Liver (tissue), 10 donors: ENCODE data around the gene FSCN2. TPM values are rescaled to one million over a fixed set of nuclear protein-coding genes. Genes with fewer than 3 reads are reported as not detected.
"Not testable (repeated sequence)": the region's sequence is repeated elsewhere in the genome, so short reads cannot be mapped to it uniquely, and the experiment has no call there.

ENCODE experiments used
- DNase-seq: peaks from one replicate; pipeline ENCODE4 v3.0.0-alpha.2; 2017; ENCODE audit warnings: low spot score
- H3K27ac ChIP-seq, 2 donors: one replicate each; pipeline ENCODE4 v1.7.0; 2013; ENCODE audit warnings: inconsistent platforms in 2 of 2, low read length in 2 of 2, control low read depth in 1 of 2, low read depth in 1 of 2, mild to moderate bottlenecking in 1 of 2
- H3K27me3 ChIP-seq, 4 donors: one replicate each; pipeline versions ENCODE4 v1.6.1 to v1.7.0; 2013; ENCODE audit warnings: low read length in 3 of 4, inconsistent platforms in 1 of 4, mild to moderate bottlenecking in 1 of 4, moderate library complexity in 1 of 4; ENCODE audit not compliant: control insufficient read depth in 4 of 4, insufficient read depth in 4 of 4
- H3K36me3 ChIP-seq, 4 donors: one replicate each; pipeline versions ENCODE4 v1.6.1 to v1.7.0; 2013; ENCODE audit warnings: low read length in 3 of 4, mild to moderate bottlenecking in 3 of 4, low read depth in 1 of 4, moderate library complexity in 1 of 4; ENCODE audit not compliant: control insufficient read depth in 4 of 4, insufficient read depth in 3 of 4
- H3K4me1 ChIP-seq, 4 donors: one replicate each; pipeline versions ENCODE4 v1.6.1 to v1.7.0; 2013; ENCODE audit warnings: low read length in 3 of 4, mild to moderate bottlenecking in 3 of 4, moderate library complexity in 1 of 4; ENCODE audit not compliant: control insufficient read depth in 4 of 4, insufficient read depth in 4 of 4
- H3K4me3 ChIP-seq, 3 donors: one replicate each; pipeline versions ENCODE4 v1.6.1 to v1.7.0; 2013; ENCODE audit warnings: low read length in 3 of 3, control low read depth in 1 of 3, low read depth in 1 of 3, mild to moderate bottlenecking in 1 of 3
- H3K9ac ChIP-seq, 2 donors: one replicate each; pipeline ENCODE4 v1.7.0; 2013; ENCODE audit warnings: low read length in 2 of 2, mild to moderate bottlenecking in 2 of 2, moderate library complexity in 2 of 2, control low read depth in 1 of 2, low read depth in 1 of 2
- H3K9me3 ChIP-seq, 4 donors: one replicate each; pipeline versions ENCODE4 v1.6.1 to v1.7.0; 2013; ENCODE audit warnings: low read length in 3 of 4; ENCODE audit not compliant: control insufficient read depth in 4 of 4
- FOXA1 ChIP-seq: IDR thresholded peaks from 2 replicates; pipeline ENCODE4 v1.6.1; 2016; ENCODE audit warnings: antibody characterized with exemption
- FOXA2 ChIP-seq: IDR thresholded peaks from 2 replicates; pipeline ENCODE4 v1.6.1; 2016; ENCODE audit warnings: antibody characterized with exemption
- GABPA ChIP-seq, 2 donors: IDR thresholded peaks in 1 of 2; conservative IDR thresholded peaks in 1 of 2; 2 replicates each; pipeline ENCODE4 v1.6.1; 2016; ENCODE audit warnings: antibody characterized with exemption in 2 of 2, mild to moderate bottlenecking in 1 of 2, moderate library complexity in 1 of 2
- HNF4A ChIP-seq, 2 donors: conservative IDR thresholded peaks; 2 replicates each; pipeline ENCODE4 v1.6.1; 2016; ENCODE audit warnings: antibody characterized with exemption in 2 of 2, mild to moderate bottlenecking in 2 of 2
- HNF4G ChIP-seq: IDR thresholded peaks from 2 replicates; pipeline ENCODE4 v1.6.1; 2016; ENCODE audit warnings: antibody characterized with exemption
- JUND ChIP-seq, 2 donors: IDR thresholded peaks; 2 replicates each; pipeline ENCODE4 v1.6.1; 2016; ENCODE audit warnings: antibody characterized with exemption in 2 of 2
- NR2F2 ChIP-seq: IDR thresholded peaks from 2 replicates; pipeline ENCODE4 v1.6.1; 2016; ENCODE audit warnings: antibody characterized with exemption
- RXRA ChIP-seq, 2 donors: IDR thresholded peaks; 2 replicates each; pipeline ENCODE4 v1.6.1; 2017 to 2018; ENCODE audit warnings: antibody characterized with exemption in 2 of 2, mild to moderate bottlenecking in 1 of 2
- SP1 ChIP-seq: IDR thresholded peaks from 2 replicates; pipeline ENCODE4 v1.6.1; 2018; ENCODE audit warnings: antibody characterized with exemption, mild to moderate bottlenecking
- YY1 ChIP-seq: IDR thresholded peaks from 2 replicates; pipeline ENCODE4 v1.6.1; 2016; ENCODE audit warnings: antibody characterized with exemption, mild to moderate bottlenecking
- WGBS: extraction: QIAGEN DNeasy Blood & Tissue Kit; methylation state at CpG from one replicate; pipeline ENCODE4 v1.1.7; 2013; 5-methylcytosine and 5-hydroxymethylcytosine counted together
- polyA plus RNA-seq, 2 donors: library from polyadenylated mRNA; stranded (reverse) in 1 of 2; unstranded in 1 of 2; fragments of 200-250 nt in 1 of 2; fragments of >200 nt in 1 of 2; fragmentation: Nextera tagmentation in 1 of 2; extraction: Ambion mirVana in 1 of 2; gene quantifications; one replicate each; pipeline versions ENCODE4 v1.2.1 to v1.2.3, GENCODE V29; 2013 to 2015
- small RNA-seq: library from RNA; depleted of rRNA; stranded (forward); fragments of <200 nt; gene quantifications from one replicate; pipeline ENCODE3, GENCODE V24; 2014
- total RNA-seq, 2 donors: library from RNA; depleted of rRNA; stranded (reverse); fragments of >200 nt; gene quantifications; one replicate each; pipeline ENCODE4 v1.2.3, GENCODE V29; 2014
- TF ChIP-seq, protein P1 (sequence below): IDR thresholded peaks from 2 replicates; pipeline ENCODE4 v1.6.1; 2016; ENCODE audit warnings: antibody characterized with exemption
- donor health status: healthy.
- donor health status: healthy.
- donor health status: healthy.
- donor health status: healthy.
- donor health status: healthy.

Gene FSCN2
- total and polyA plus RNA-seq, 4 donors, result 0.09 to 0.42 TPM; not detected in 2

DNA sequence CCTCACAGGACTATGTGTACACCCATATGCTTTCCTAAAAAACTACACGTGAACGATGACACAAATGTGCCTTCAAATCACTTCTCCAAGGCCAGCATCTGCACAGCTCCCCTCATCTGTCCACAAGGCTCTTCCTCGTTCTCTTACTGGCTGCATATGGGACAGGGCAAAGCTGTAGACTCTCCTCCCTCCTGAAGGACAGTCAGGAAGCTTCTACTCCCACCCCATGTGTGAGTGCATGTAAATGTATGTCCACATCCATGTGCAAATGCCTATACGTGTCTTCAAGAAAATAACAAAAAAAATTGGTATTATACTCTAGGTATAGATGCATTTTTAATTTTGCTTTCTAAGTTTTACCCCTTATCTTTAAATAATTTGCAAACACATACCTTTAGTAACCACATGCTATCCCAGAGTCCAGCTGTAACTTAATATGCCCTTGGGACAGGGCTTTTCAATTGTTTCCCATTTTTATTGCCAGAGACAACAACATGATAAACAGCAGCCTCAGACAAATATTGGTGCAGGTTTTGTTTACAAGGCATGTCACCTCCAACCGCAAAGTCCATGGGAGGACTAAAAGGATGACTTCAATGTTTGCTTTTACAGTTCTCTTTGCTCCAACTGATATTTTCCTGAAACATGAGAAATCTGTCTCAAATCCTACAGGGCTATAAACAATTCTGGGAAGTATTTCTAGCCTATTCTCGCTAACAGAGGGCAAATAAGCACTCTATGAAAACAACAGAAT, 55.6 kb downstream of the FSCN2 start:
- H3K9me3 ChIP-seq, result no peaks in the 10 kb centered on the region
- H3K4me1 ChIP-seq, result peaks cover 0 to 15% (median 9%) of the 10 kb centered on the region in 4 donors
- H3K27ac ChIP-seq, result peak overlapping the region; percentile 61
- H3K4me3 ChIP-seq, result no peak overlapping the region
- TF ChIP-seq HNF4A (conservative IDR thresholded peaks at IDR 0.05), result peak; percentile 48 to 67
- peak; percentile 10 for TF ChIP-seq FOXA1
- TF ChIP-seq GABPA (IDR thresholded peaks at IDR 0.05 in 1 of 2, conservative IDR thresholded peaks at IDR 0.05 in 1 of 2), result no peak
- TF ChIP-seq HNF4G, result no peak
- peak in 1 of 2 donors; percentile 46 for TF ChIP-seq JUND (IDR thresholded peaks at IDR 0.05)
- TF ChIP-seq FOXA2, result peak; percentile 43
- TF ChIP-seq SP1, result peak; percentile 31
- TF ChIP-seq RXRA (IDR thresholded peaks at IDR 0.05), result peak in 1 of 2 donors; percentile 45
- peaks cover 10 to 55% (median 28%) of the 10 kb centered on the region in 4 donors for H3K36me3 ChIP-seq
- H3K27me3 ChIP-seq, result no peaks in the 10 kb centered on the region
- no peak for DNase-seq
- H3K9ac ChIP-seq, result no peak overlapping the region
- WGBS, result 71% methylated on average over 6 of the region's 6 CpGs

DNA sequence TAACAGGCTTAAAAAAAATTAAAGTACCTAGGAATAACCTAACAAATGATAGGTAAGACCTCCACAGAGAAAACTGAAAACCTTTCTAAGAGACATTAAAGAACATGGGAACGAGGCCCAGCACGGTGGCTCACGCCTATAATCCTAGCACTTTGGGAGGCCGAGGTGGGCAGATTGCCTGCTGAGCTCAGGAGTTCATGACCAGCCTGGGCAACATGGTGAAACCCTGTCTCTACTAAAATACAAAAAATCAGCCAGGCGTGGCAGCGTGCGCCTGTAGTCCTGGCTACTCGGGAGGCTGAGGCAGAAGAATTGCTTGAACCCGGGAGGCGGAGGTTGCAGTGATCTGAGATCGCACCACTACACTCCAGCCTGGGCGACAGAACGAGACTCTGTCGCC, 56.6 kb downstream of the FSCN2 start:
- not testable (repeated sequence) for H3K27me3 ChIP-seq, H3K4me3 ChIP-seq, DNase-seq, H3K9ac ChIP-seq, H3K9me3 ChIP-seq
- Histone ChIP-seq H3K27ac (peak overlapping the region in 1 of 2 donors; percentile 61), H3K4me1 (peaks cover 0 to 15% (median 9%) of the 10 kb centered on the region in 4 donors), H3K36me3 (peaks cover 12 to 55% (median 32%) of the 10 kb centered on the region in 4 donors)
- 81% methylated on average over 14 of the region's 14 CpGs for WGBS

DNA sequence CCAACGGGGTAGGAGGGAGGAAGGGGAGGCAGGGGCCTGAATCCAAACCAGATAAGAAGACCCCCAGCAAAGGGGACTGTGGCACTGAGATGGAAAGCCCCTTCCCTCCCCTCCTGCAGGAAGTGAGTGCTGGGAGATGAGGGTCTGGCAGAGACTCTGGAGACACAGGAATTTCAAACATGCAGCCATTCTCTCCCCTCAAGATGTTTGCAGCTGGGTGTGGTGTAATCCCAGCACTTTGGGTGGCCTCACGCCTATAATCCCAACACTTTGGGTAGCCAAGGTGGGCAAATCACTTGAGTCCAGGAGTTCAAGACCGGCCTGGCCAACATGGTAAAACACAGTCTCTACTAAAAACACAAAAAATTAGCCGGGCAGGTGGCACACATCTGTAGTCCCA, 57.9 kb downstream of the FSCN2 start:
- WGBS, result 92% methylated on average over 4 of the region's 4 CpGs
- no peak for DNase-seq
- no peak overlapping the region for H3K27ac ChIP-seq
- H3K9ac ChIP-seq, result no peak overlapping the region
- no peak overlapping the region for H3K4me3 ChIP-seq
- no peak for TF ChIP-seq NR2F2
- TF ChIP-seq, protein P1, sequence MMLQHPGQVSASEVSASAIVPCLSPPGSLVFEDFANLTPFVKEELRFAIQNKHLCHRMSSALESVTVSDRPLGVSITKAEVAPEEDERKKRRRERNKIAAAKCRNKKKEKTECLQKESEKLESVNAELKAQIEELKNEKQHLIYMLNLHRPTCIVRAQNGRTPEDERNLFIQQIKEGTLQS, result no peak
- TF ChIP-seq FOXA2, result no peak
- TF ChIP-seq YY1, result no peak
- no peak for TF ChIP-seq RXRA (IDR thresholded peaks at IDR 0.05)
- peaks cover 0 to 15% (median 9%) of the 10 kb centered on the region in 4 donors for H3K4me1 ChIP-seq
- no peaks in the 10 kb centered on the region for H3K9me3 ChIP-seq
- H3K36me3 ChIP-seq, result peaks cover 15 to 62% (median 32%) of the 10 kb centered on the region in 4 donors
- H3K27me3 ChIP-seq, result no peaks in the 10 kb centered on the region

Small RNAs within 50 kb of the gene (small RNA-seq; reads per million reads assigned to genes)
- not detected for gene RF00019

Other genes with a start within 250 kb of the FSCN2 start
- 100 to 1,000 TPM in 1 of 2 donors, 10 to 100 TPM in 1; 34.2 to 117 TPM for gene SLC38A10, start 233.1 kb upstream of the FSCN2 start, total RNA-seq
- gene SLC38A10, start 233.1 kb upstream of the FSCN2 start, polyA plus RNA-seq, result 10 to 100 TPM; 29.3 to 75.2 TPM
- gene BAHCC1, start 132.9 kb upstream of the FSCN2 start, total RNA-seq, result 1 to 10 TPM; 3.2 to 3.9 TPM
- 1 to 10 TPM in 1 of 2 donors, under 1 TPM in 1; 0.76 to 1.9 TPM for gene BAHCC1, start 132.9 kb upstream of the FSCN2 start, polyA plus RNA-seq
- gene ACTG1, start 15.6 kb upstream of the FSCN2 start, total RNA-seq, result 1,000 to 10,000 TPM; 1,434 to 1,699 TPM
- gene ACTG1, start 15.6 kb upstream of the FSCN2 start, polyA plus RNA-seq, result 1,000 to 10,000 TPM in 1 of 2 donors, 100 to 1,000 TPM in 1; 347 to 1,129 TPM
- gene FAAP100, start 24.0 kb downstream of the FSCN2 start, total RNA-seq, result 10 to 100 TPM in 1 of 2 donors, 1 to 10 TPM in 1; 8.7 to 10.6 TPM
- 10 to 100 TPM in 1 of 2 donors, 1 to 10 TPM in 1; 8.1 to 14.7 TPM for gene FAAP100, start 24.0 kb downstream of the FSCN2 start, polyA plus RNA-seq
- gene NPLOC4, start 108.7 kb downstream of the FSCN2 start, total RNA-seq, result 10 to 100 TPM; 65.6 to 67.4 TPM
- 10 to 100 TPM; 23.5 to 35.7 TPM for gene NPLOC4, start 108.7 kb downstream of the FSCN2 start, polyA plus RNA-seq
- gene TSPAN10, start 108.8 kb downstream of the FSCN2 start, total RNA-seq, result under 1 TPM; 0.17 to 0.84 TPM
- gene TSPAN10, start 108.8 kb downstream of the FSCN2 start, polyA plus RNA-seq, result under 1 TPM; 0.22 to 0.36 TPM
- 1 to 10 TPM in 1 of 2 donors, under 1 TPM in 1; 0.25 to 1.2 TPM for gene PDE6G, start 128.2 kb downstream of the FSCN2 start, total RNA-seq
- gene PDE6G, start 128.2 kb downstream of the FSCN2 start, polyA plus RNA-seq, result 1 to 10 TPM; 1.3 to 1.9 TPM
- gene OXLD1, start 138.2 kb downstream of the FSCN2 start, total RNA-seq, result 10 to 100 TPM; 11.2 to 15.2 TPM
- gene OXLD1, start 138.2 kb downstream of the FSCN2 start, polyA plus RNA-seq, result 10 to 100 TPM; 22.8 to 26.4 TPM
- 1 to 10 TPM; 4.3 to 4.8 TPM for gene CCDC137, start 138.4 kb downstream of the FSCN2 start, total RNA-seq
- gene CCDC137, start 138.4 kb downstream of the FSCN2 start, polyA plus RNA-seq, result 1 to 10 TPM; 5.7 to 6.9 TPM
- gene ARL16, start 155.4 kb downstream of the FSCN2 start, total RNA-seq, result 10 to 100 TPM in 1 of 2 donors, 1 to 10 TPM in 1; 9.8 to 12.9 TPM
- gene ARL16, start 155.4 kb downstream of the FSCN2 start, polyA plus RNA-seq, result 10 to 100 TPM in 1 of 2 donors, 1 to 10 TPM in 1; 7.9 to 24.3 TPM
- 10 to 100 TPM; 27.6 to 31.6 TPM for gene HGS, start 155.6 kb downstream of the FSCN2 start, total RNA-seq
- 10 to 100 TPM; 21.8 to 28.7 TPM for gene HGS, start 155.6 kb downstream of the FSCN2 start, polyA plus RNA-seq
- gene MRPL12, start 175.0 kb downstream of the FSCN2 start, total RNA-seq, result 10 to 100 TPM in 1 of 2 donors, 1 to 10 TPM in 1; 9.1 to 15.1 TPM
- gene MRPL12, start 175.0 kb downstream of the FSCN2 start, polyA plus RNA-seq, result 100 to 1,000 TPM; 103 to 121 TPM
- gene SLC25A10, start 183.9 kb downstream of the FSCN2 start, total RNA-seq, result 10 to 100 TPM; 19.8 to 54.6 TPM
- gene SLC25A10, start 183.9 kb downstream of the FSCN2 start, polyA plus RNA-seq, result 10 to 100 TPM; 36.7 to 51.2 TPM